Stimulated activated CD4-positive, alpha-beta T cell treated with anti-CD3 and anti-CD28 coated beads, Interleukin-15, amount 100 ng/mL, for 24 hours (primary cell): ENCODE data around the gene HPS3.
"Not testable (repeated sequence)": the region's sequence is repeated elsewhere in the genome, so short reads cannot be mapped to it uniquely, and the experiment has no call there.

ENCODE experiments used
- DNase-seq: peaks from one replicate; pipeline ENCODE4 v3.0.0-alpha.2; 2020

The HPS3 gene

DNA sequence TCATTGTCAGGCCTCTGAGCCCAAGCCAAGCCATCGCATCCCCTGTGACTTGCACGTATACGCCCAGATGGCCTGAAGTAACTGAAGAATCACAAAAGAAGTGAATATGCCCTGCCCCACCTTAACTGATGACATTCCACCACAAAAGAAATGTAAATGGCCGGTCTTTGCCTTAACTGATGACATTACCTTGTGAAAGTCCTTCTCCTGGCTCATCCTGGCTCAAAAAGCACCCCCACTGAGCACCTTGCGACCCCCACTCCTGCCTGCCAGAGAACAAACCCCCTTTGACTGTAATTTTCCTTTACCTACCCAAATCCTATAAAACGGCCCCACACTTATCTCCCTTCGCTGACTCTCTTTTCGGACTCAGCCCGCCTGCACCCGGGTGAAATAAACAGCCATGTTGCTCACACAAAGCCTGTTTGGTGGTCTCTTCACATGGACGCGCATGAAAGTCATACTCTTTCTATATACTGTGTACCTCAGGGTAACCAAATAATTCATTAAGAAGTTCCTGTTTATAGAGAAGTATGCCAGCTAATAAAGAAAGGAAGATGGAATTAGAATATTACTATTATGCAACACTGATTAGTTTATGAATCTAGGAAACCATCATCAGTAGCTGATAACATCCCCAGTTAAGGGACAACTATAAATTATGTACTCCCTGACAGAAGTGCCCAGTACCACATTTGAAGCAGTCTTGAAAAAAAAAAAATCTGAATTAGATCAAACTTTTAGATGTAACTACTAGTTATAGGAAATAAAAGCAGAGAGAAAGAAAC is 67.6 kb downstream of the HPS3 start:
- not testable (repeated sequence) for DNase-seq

DNA sequence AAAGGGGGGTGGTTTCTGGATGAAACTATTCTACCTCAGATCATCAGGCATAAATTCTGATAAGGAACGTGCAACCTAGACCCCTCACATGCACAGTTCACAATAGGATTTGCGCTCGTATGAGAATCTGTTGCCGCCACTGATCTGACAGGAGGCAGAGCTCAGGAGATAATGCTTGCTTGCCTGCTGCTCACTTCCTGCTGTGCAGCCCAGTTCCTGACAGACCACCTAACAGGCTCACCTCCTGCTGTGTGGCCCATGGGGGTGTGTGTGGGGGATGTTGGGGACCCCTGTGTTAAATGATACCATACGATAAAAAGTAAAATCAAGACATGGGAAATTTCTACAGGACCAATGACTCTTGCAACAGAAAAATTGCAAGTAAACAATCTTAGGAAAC is 68.2 kb downstream of the HPS3 start:
- DNase-seq: no peak

DNA sequence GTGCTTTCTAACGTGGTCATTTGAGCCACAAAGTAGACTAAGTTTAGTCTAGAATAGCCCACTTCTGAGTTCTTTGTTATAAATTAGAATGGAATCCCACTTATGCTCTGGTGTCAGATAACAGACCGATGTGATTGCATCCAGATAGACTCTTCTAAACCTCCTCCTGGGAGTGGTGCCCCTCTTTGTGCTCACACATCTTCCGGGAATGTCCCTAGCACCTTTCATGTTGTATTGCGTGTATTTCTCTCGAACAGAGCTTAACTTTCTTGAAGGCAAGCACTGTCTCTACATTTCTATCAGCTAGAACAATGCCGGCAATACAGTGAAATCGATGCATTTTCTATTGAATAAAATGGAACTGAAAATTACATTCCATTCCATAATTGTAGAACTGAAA is 69.2 kb downstream of the HPS3 start:
- DNase-seq: no peak

DNA sequence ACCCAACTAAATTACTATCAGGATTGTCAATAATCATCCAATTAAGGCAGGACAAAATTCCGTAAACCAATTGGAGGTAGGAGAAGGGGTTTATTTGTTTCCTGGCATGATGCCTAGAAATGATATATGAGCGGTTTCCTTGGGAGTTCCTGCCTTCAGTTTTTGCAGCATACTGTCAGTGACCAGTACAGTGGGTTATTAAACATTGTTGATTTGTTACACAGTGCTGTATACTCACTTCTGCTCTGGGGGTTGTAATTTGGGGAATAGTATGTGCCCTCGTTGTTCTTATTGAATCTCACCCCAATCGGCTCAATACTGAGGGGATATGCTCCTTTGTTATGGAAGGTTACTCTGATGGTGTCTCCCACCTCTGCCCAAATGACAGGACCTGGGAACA is 70.0 kb downstream of the HPS3 start:
- DNase-seq: no peak

DNA sequence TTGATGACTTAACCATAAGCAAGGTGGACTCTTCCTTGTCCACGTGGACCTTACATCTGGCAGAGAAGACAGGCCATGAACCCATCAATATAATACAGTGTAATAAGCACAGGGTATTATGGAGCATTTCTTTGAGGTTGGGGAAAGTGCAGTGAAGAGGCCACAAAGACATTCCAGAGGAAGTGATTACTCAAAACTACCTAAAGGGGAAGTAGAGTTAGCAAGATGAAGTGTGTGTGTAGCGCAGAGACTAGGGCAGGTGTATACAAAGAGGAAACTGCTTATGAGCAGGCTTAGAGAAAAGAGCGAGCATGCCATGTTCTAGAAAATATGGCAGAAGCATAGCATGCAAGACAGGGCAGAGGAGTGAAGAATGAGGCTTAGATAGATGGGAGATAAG is 74.3 kb downstream of the HPS3 start:
- DNase-seq: no peak

DNA sequence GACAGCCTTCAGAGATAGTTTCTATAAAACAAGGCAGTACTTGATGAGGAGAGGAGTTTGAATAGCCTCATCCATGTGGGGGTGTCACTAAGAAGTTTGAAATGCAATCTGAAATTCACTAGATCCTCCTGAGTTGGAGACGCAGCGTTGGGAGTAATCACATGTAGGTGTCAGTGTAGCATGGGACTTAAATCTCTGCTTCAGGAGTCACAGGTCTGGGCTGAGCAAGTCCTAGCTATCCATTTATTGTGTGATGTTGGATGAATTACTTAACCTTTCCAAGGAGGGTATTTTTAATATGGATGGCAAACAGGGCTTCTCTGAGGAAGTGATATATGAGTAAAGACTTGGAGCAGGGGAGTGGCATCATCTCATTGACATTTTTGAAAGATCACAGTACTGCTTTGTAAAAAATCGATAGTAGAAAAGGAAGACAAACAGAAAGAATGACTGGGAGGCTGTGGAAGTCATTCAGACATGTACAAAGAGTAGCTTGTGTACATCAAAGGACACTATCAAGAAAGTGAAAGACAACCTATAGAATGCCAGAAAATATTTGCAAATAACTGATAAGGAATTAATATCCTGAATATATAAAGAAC is 75.1 kb downstream of the HPS3 start:
- DNase-seq: no peak

DNA sequence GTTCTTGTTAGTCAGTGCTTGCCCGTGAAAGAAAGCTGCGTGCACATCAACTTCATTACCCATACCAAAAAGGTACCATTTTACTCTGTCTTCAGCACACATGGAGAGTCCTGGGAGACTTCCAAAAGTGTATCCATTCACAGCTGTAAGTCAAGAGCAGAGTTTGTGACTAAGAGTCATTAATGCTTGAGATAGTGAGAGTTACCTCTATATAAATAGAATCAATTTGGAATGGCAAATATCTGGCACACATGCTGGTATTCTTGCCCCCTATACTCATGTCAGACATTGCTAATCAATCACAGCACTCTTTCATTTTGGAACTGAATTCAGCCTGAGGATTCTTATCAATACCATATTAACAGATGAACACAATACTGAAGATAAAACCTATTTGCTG is 78.0 kb downstream of the HPS3 start:
- no peak for DNase-seq

DNA sequence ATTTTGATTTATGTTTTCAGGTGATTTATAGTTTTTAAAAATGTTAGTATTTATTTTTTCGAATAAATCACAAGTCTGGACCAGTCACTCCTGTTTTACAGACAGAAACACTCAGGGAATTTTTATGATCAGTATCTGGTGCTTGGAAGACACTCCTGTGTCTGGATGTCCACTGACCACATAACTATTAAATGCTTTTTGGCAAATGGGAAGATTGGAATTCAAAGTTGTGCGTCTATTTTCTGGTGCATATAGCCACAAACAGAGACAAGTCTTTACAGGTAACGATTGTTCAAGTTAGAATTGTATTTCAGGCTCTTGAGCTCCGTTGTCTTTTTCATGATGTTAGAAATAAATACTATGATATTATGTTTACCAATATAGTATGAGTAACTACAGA is 80.0 kb downstream of the HPS3 start:
- no peak for DNase-seq

DNA sequence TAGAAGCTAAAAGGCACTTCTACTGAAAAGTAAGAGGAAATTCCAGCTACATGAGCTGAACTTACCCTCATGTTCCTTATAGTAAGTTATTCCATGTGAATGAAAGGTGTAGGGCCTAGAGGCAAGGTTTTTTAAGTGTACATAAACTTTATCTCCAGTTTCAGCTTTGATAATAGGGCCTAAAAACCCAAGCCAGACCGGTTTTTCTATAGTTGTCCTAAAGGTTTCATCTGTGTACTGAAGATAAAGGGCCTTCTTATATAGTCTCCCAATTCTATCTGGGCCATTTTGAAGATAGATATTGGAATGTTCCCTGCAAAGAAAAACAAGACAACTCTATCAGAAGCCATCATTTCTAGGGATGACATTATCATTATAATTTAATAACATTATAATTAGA is 82.9 kb downstream of the HPS3 start:
- DNase-seq: no peak

DNA sequence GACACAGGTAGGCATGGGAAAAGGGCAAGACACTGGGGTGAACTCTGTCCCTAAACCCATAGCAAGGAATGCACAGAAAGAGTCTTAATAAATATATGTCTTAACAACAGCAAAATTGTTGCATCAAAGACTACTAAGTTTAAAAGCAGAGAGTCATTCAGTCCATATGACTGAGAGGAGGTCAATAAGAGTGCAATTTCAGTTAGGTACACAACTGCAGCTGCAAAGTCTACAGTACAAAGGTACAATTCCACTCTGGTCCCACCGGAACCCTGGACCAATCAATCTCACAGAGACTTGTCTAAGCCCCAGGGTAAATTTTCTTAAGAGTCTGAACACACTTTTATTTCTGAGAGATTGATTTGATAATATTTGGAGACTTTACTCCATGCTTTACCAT is 85.3 kb downstream of the HPS3 start:
- DNase-seq: no peak

DNA sequence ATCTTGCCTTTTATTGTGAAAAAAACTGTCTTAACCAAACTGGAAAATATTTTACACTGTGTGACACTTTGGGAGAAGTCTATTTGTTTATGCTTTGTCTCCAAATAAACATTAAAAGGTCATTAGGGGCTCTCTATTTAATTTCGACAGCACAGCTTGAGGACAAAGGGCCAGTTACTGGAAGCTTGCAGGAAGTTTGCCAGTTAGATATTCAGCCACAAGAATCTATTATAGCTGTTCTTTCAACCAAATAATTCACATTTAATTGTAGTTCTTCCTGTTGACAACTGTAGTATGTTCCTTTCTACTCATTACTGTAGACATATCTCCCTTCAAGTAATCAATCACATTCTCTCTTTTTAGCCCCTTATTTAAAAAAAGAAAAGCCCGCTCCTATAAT is 86.1 kb downstream of the HPS3 start:
- DNase-seq: no peak

DNA sequence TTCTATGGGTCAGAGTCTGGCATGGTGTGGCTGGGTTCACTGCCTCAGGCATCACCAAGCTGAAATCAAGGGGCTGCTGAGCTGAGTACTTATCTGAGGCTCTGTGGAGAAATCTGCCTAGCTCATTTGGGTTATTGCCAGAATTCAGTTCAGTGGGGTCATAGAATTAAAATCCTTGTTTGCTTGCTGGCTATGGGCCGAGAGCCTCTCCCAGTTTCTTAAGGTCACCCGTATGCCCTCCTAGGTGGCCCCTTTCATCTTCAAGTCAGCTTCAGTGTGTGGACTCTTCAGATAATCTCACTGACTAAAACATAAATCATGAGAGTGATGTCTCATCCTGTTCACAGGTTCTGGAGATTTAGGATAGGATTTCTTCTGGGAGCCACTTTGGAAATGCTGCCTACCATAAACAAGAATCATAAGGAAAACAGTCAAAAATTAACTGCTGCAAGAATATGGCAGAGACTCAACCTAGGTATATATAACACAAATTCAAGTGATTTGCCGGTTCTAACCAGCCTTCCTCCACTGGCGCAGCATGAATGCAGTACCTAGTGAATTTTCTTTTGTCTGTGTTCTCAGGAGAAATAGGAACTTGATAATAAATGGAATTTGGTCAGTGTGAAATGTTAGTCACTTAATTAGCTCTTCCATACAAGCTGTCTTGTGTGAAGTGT is 86.9 kb downstream of the HPS3 start:
- DNase-seq: no peak

DNA sequence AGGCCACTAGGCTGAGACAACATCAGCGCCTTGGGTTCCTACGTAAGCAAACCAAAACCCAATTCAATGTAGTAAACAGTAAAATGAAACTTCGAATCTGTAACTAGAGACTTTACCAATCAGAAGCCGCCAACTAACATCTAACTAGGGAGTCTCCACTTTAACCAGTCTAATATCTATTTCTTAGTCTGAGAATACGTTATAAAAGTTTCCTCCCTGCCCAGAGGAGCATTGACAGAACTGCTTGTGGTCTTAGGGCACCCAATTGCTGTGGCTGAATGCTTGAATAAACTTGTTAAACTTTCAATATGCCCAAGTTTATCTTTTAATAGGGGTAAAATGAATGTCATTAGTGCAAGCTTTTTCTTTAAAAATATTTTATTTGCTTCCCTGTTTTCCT is 87.9 kb downstream of the HPS3 start:
- DNase-seq: no peak

DNA sequence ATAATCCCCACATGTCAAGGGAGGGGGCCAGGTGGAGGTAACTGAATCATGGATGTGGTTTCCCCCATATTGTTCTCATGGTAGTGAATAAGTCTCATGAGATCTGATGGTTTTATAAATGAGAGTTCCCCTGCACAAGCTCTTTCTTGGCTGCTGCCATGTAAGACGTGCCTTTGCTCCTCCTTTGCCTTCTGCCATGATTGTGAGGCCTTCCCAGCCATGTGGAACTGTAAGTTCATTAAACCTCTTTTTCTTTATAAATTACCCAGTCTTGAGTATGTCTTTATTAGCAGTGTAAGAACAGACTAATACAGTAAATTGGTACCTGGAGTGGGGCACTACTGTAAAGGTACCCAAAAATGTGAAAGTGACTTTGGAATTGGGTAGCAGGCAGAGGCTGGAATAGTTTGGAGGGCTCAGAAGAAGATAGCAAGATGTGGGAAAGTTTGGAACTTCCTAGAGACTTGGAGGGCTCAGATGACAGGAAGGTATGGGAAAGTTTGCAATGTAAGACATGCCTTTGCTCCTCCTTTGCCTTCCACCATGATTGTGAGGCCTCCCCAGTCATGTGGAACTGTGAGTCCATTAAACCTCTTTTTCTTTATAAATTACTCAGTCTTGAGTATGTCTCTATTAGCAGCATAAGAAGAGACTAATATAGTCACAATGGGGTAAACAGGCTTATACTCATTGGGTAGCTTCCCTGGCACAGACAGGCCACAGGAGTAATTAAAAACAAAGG is 90.1 kb downstream of the HPS3 start:
- not testable (repeated sequence) for DNase-seq

DNA sequence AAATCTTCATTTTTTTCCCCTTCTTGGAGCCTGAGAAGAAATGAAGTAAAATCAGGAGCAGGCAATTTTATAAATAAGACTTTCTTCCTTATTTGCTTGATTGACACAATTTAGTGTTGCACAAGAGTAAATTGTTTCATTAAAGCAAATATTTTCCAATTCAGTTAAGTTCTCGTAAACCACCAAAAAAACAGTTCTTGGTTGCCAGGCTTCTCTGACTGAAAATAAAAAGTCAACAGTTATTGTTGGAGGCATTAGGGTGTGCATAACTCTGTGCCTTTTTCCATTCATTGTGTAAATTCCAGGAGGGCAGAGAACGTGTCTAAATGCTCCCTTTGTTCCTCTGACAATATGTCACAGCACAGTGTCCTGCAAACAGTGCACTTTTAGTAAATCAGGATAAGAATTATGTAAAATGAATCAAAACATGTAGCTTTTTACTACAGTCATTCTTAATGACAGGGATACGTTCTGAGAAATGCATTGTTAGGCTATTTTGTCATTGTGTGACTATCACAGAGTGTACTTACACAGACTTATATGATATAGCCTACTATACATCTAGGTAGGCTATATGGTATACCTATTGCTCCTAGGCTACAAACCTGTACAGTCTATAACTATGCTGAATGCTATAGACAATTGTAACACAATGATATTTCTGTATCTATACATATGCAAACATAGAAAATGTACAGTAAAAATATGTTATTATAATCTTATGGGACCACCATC is 92.5 kb downstream of the HPS3 start, which contains the start of gene CP:
CP (minus strand) TSS at position 47 of the 735 bp plus-strand sequence; CDS start at position 10, 37 bp downstream.
- no peak for DNase-seq
